PFSK-1 (cell line): ENCODE results near the gene PYGO1.

Experiments used
- POLR2AphosphoS5 ChIP-seq: IDR thresholded peaks from 2 replicates; pipeline ENCODE4 v1.6.1; 2012; ENCODE audit warnings: low read depth, mild to moderate bottlenecking, control low read depth, low read length, moderate library complexity
- SIN3A ChIP-seq: IDR thresholded peaks from 2 replicates; pipeline ENCODE4 v1.6.1; 2012; ENCODE audit warnings: mild to moderate bottlenecking, low read length, moderate library complexity, borderline replicate concordance; ENCODE audit not compliant: insufficient read depth
- TAF1 ChIP-seq: IDR thresholded peaks from 2 replicates; pipeline ENCODE4 v1.6.1; 2012; ENCODE audit warnings: low read length, control low read depth, borderline replicate concordance; ENCODE audit not compliant: insufficient read depth
- TF ChIP-seq, protein P1 (sequence below), 2 experiments: IDR thresholded peaks; 2 replicates each; pipeline versions ENCODE4 v1.6.1 to v1.8.0; 2011 to 2012; ENCODE audit warnings: low read depth in 2 of 2, low read length in 2 of 2, control low read depth in 1 of 2, inconsistent platforms in 1 of 2, mild to moderate bottlenecking in 1 of 2, moderate library complexity in 1 of 2; ENCODE audit not compliant: insufficient read depth in 1 of 2

DNA sequence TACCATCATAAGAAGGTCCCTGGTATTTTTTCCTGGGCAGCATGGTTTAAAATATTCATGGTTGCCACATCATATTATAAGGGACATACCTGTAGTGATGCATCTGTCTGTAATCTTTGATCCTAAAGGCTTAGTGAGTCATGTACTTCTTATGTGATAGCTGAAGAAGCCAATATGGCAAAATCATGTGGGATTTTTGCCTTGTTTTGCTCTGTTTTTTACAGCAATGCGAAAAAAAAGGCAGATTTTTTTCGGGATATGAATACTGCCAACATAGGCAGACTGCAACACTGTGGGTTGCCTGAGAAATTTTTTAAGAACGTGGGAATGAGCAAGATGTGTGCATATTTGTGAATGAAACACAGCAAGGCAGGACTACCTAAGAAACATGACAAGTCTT is 11.3 kb upstream of the PYGO1 start:
- TF ChIP-seq, protein P1, sequence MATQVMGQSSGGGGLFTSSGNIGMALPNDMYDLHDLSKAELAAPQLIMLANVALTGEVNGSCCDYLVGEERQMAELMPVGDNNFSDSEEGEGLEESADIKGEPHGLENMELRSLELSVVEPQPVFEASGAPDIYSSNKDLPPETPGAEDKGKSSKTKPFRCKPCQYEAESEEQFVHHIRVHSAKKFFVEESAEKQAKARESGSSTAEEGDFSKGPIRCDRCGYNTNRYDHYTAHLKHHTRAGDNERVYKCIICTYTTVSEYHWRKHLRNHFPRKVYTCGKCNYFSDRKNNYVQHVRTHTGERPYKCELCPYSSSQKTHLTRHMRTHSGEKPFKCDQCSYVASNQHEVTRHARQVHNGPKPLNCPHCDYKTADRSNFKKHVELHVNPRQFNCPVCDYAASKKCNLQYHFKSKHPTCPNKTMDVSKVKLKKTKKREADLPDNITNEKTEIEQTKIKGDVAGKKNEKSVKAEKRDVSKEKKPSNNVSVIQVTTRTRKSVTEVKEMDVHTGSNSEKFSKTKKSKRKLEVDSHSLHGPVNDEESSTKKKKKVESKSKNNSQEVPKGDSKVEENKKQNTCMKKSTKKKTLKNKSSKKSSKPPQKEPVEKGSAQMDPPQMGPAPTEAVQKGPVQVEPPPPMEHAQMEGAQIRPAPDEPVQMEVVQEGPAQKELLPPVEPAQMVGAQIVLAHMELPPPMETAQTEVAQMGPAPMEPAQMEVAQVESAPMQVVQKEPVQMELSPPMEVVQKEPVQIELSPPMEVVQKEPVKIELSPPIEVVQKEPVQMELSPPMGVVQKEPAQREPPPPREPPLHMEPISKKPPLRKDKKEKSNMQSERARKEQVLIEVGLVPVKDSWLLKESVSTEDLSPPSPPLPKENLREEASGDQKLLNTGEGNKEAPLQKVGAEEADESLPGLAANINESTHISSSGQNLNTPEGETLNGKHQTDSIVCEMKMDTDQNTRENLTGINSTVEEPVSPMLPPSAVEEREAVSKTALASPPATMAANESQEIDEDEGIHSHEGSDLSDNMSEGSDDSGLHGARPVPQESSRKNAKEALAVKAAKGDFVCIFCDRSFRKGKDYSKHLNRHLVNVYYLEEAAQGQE (IDR thresholded peaks at IDR 0.05; ENCODE audit: insufficient read depth in 1 of 2, low read depth in 2 of 2, low read length in 2 of 2): no peak
- TF ChIP-seq SIN3A (no peak), POLR2AphosphoS5 (no peak), TAF1 (no peak)
